ENCODE data around the gene ZNF142.

ZNF142 gene

GRCh38 chr2:218663901-218664300, 4.5 kb upstream of the ZNF142 start:
- TF ChIP-seq SIN3A (IDR thresholded peaks at IDR 0.05; ENCODE audit: borderline replicate concordance, insufficient read depth, low read length) (no peak), POLR2AphosphoS5 (IDR thresholded peaks at IDR 0.05; ENCODE audit: low read depth, low read length) (no peak), TAF1 (IDR thresholded peaks at IDR 0.05; ENCODE audit: borderline replicate concordance, insufficient read depth, low read length) (no peak), FOXP2 (optimal IDR thresholded peaks at IDR 0.05; ENCODE audit: borderline replicate concordance, extremely low read depth, extremely low read length, insufficient read depth) (no peak), REST (IDR thresholded peaks at IDR 0.05; ENCODE audit: insufficient read depth in 1 of 2, low read depth in 2 of 2, low read length in 2 of 2) (no peak)

GRCh38 chr2:218662827-218663226, 3.4 kb upstream of the ZNF142 start:
- TF ChIP-seq SIN3A (IDR thresholded peaks at IDR 0.05; ENCODE audit: borderline replicate concordance, insufficient read depth, low read length) (no peak), REST (IDR thresholded peaks at IDR 0.05; ENCODE audit: insufficient read depth in 1 of 2, low read depth in 2 of 2, low read length in 2 of 2) (no peak), TAF1 (IDR thresholded peaks at IDR 0.05; ENCODE audit: borderline replicate concordance, insufficient read depth, low read length) (no peak), POLR2AphosphoS5 (IDR thresholded peaks at IDR 0.05; ENCODE audit: low read depth, low read length) (no peak), FOXP2 (optimal IDR thresholded peaks at IDR 0.05; ENCODE audit: borderline replicate concordance, extremely low read depth, extremely low read length, insufficient read depth) (no peak)

- TF ChIP-seq TAF1 (IDR thresholded peaks at IDR 0.05; ENCODE audit: borderline replicate concordance, insufficient read depth, low read length) = no peak
- TF ChIP-seq SIN3A (IDR thresholded peaks at IDR 0.05; ENCODE audit: borderline replicate concordance, insufficient read depth, low read length) = no peak
- TF ChIP-seq FOXP2 (optimal IDR thresholded peaks at IDR 0.05; ENCODE audit: borderline replicate concordance, extremely low read depth, extremely low read length, insufficient read depth) = no peak
- TF ChIP-seq POLR2AphosphoS5 (IDR thresholded peaks at IDR 0.05; ENCODE audit: low read depth, low read length) = no peak
- TF ChIP-seq REST (IDR thresholded peaks at IDR 0.05; ENCODE audit: insufficient read depth in 1 of 2, low read depth in 2 of 2, low read length in 2 of 2) = no peak
Observed at GRCh38 chr2:218662377-218662776, 3.0 kb upstream of the ZNF142 start.

GRCh38 chr2:218659988-218660358, 550 bp upstream of the ZNF142 start:
- TF ChIP-seq REST (IDR thresholded peaks at IDR 0.05; ENCODE audit: insufficient read depth in 1 of 2, low read depth in 2 of 2, low read length in 2 of 2) (no peak), TAF1 (IDR thresholded peaks at IDR 0.05; ENCODE audit: borderline replicate concordance, insufficient read depth, low read length) (no peak), POLR2AphosphoS5 (IDR thresholded peaks at IDR 0.05; ENCODE audit: low read depth, low read length) (no peak), SIN3A (IDR thresholded peaks at IDR 0.05; ENCODE audit: borderline replicate concordance, insufficient read depth, low read length) (no peak), FOXP2 (optimal IDR thresholded peaks at IDR 0.05; ENCODE audit: borderline replicate concordance, extremely low read depth, extremely low read length, insufficient read depth) (no peak)

Data from PFSK-1 (cell line).